Erythroblast (primary cell): Measurements from ENCODE around the gene ZC3H12D.
"Not testable (repeated sequence)": the region's sequence is repeated elsewhere in the genome, so short reads cannot be mapped to it uniquely, and the experiment has no call there.

Experiments
- DNase-seq, 2 experiments: peaks; one replicate each; lab custom pipeline; 2025; lab: John Stamatoyannopoulos, UW
- GATA1 ChIP-seq: IDR thresholded peaks from 2 replicates; pipeline ENCODE4 v1.6.1; 2011; ENCODE audit warnings: low read depth, mild to moderate bottlenecking, control low read depth, low read length, moderate library complexity
- POLR2A ChIP-seq: IDR thresholded peaks from 2 replicates; pipeline ENCODE4 v1.6.1; 2011; ENCODE audit warnings: mild to moderate bottlenecking, low read length

Gene ZC3H12D

GRCh38 chr6:149448821-149449453 lies 35.9 kb downstream of the ZC3H12D start:
- DNase-seq: no peak
- TF ChIP-seq GATA1: no peak
- no peak for TF ChIP-seq POLR2A

- DNase-seq: no peak
- no peak for TF ChIP-seq POLR2A
- TF ChIP-seq GATA1: no peak
Measured at GRCh38 chr6:149446791-149447376, 37.9 kb downstream of the ZC3H12D start.

GRCh38 chr6:149445573-149445972 lies 39.2 kb downstream of the ZC3H12D start:
- DNase-seq: no peak
- no peak for TF ChIP-seq POLR2A
- TF ChIP-seq GATA1: no peak

- TF ChIP-seq POLR2A (no peak), GATA1 (no peak)
- DNase-seq: no peak
Measured at GRCh38 chr6:149445095-149445466, 39.7 kb downstream of the ZC3H12D start.

- DNase-seq: not testable (repeated sequence)
Measured at GRCh38 chr6:149444360-149445094, 40.3 kb downstream of the ZC3H12D start.

GRCh38 chr6:149443411-149444181 lies 41.2 kb downstream of the ZC3H12D start:
- no peak for TF ChIP-seq GATA1
- no peak for TF ChIP-seq POLR2A
- DNase-seq: no peak

- no peak for DNase-seq
- no peak for TF ChIP-seq POLR2A
- no peak for TF ChIP-seq GATA1
Measured at GRCh38 chr6:149441740-149442139, 43.1 kb downstream of the ZC3H12D start.

- no peak for DNase-seq
- no peak for TF ChIP-seq GATA1
- TF ChIP-seq POLR2A: no peak
Measured at GRCh38 chr6:149440735-149441671, 43.8 kb downstream of the ZC3H12D start.

- TF ChIP-seq POLR2A (no peak), GATA1 (no peak)
- no peak for DNase-seq
Measured at GRCh38 chr6:149439626-149440025, 45.2 kb downstream of the ZC3H12D start.

GRCh38 chr6:149438855-149439254 lies 46.0 kb downstream of the ZC3H12D start:
- no peak for TF ChIP-seq POLR2A
- no peak for TF ChIP-seq GATA1
- no peak for DNase-seq

GRCh38 chr6:149437212-149437611 lies 47.6 kb downstream of the ZC3H12D start:
- no peak for DNase-seq
- no peak for TF ChIP-seq GATA1
- TF ChIP-seq POLR2A: no peak

- TF ChIP-seq POLR2A (no peak), GATA1 (no peak)
Measured at GRCh38 chr6:149436647-149437046, 48.2 kb downstream of the ZC3H12D start.

More at GRCh38 chr6:149436647-149437046, 48.2 kb downstream of the ZC3H12D start:
- DNase-seq: no peak
